Stimulated activated CD8-positive, alpha-beta memory T cell treated with anti-CD3 and anti-CD28 coated beads, Interleukin-7, amount 100 ng/mL, for 1 hour (primary cell): ENCODE data around the gene PHF5A.
A peak's percentile ranks its signal among the peaks of the same experiment; 100 is the strongest.
"Not testable (repeated sequence)": the region's sequence is repeated elsewhere in the genome, so short reads cannot be mapped to it uniquely, and the experiment has no call there.

ENCODE experiments used
- DNase-seq, 2 donors: peaks; one replicate each; pipeline ENCODE4 v3.0.0-alpha.2; 2020; ENCODE audit warnings: low read depth in 2 of 2

Gene PHF5A

GRCh38 chr22:41447435-41448188, 20.9 kb downstream of the PHF5A start:
- DNase-seq = peak; percentile 13 to 29

GRCh38 chr22:41446639-41447434, 21.7 kb downstream of the PHF5A start, which contains the start of gene TOB2:
Gene TOB2 (minus strand): TSS chr22:41446801. CDS start chr22:41437345, 9,456 bp downstream.
- DNase-seq = peak; percentile 90 to 92

DNA sequence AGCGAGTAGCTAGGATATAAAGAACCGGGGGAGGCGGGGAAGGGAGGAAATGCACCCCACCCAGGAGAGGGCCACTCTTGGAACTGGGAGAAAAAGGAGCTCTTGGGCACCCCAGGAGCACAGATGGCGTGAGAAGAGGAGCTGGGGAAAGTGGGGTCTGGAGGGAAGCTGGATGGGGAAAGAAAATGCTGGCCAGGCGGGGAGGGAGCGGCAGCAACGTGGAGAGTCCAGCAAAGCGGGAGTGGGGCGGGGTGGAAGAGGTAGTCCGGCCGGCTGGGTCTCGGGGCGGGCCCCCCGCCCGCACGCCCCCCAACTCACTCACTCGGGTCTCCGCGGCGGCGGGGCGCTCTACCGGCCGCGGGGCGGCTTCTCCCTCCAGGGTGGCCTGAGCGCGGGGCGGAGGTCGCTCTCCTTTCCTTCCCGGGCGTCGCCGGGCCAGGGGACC, 22.4 kb downstream of the PHF5A start:
- no peak for DNase-seq

DNA sequence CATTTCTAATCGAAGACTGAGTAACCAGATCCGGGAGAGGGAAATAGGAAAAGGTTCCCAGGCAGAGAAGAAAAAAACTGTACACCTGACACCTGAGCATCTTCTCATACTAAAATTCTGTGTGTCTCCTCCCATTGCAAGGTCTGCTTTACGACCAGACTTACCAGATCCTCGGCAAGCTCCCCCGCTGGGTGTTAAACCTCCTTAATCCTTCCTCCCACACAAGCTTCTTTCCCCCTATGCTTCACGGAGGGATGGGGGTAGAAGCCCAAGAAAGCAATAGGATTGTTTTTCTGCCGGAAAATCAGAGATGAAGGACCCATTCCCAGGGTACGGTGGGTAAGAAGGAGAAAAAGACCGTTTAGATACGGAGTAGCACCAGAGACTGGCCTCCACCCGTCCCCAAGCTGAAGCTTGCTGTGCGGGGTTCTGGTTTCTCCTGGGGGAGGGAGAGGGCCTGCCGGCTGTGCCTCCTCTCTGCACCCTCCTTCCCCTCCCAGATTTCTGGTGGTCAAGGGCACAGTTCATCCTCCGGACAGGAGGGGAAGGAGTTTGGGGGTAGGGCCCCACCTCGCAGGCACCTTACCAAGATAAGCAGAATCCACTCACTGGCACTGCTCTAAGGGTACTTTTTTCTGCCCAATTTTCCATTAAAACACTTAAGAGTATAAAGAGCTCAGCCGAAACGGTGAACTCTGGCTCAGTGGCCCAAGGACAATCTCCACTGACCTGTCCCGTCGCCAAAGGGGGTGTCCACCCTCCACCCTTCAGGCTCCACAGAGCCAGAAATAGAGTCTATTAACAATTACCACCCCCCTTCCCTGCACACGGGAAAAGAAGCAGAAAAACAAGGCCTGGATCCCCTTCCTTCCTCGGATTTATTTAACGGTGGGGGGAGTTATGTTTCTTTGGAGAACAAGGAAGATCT, 23.1 kb downstream of the PHF5A start:
- no peak for DNase-seq

GRCh38 chr22:41444360-41445128, 23.9 kb downstream of the PHF5A start:
- DNase-seq = peak; percentile 62 to 64

DNA sequence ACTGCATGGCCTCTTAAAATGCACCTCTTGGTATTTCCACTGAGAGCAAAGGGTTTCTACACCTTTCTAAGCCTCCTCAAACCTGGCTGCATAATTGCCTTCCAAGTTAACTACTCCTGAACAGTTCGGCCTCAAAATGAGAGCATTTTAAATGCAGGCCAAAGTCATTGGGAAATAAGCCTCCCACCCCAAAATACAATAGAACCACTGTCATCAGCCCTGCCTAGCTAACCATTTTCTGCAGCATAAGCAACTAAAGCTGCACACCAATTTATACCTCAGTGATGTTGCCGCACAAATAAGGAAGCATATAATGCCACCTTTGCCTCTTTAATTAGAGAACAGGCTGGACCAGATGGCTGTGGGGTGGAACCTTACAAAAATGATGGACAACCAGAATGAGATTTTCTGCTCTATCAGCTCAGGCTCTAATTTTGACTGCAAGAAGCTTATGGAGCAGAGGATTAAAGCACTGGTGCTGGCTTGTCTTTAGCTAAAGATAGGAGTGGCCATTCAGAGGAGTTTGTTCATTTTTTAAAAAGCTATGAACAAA, 26.2 kb downstream of the PHF5A start:
- no peak for DNase-seq

DNA sequence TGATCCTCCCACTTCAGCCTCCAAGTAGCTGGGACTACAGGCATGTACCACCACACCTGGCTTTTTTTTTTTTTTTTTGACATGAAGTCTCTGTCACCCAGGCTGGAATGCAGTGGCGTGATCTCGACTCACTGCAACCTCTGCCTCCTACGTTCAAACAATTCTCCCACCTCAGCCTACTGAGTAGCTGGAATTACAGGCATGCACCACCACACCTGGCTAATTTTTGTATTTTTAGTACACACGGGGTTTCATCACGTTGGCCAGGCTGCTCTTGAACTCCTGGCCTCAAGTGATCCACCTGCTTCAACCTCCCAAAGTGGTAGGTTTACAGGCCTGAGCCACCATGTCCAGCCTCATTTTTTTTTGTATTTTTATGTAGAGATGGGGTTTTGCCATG, 28.0 kb downstream of the PHF5A start:
- DNase-seq = not testable (repeated sequence)

- DNase-seq = no peak
Observed at GRCh38 chr22:41437198-41437597, 31.3 kb downstream of the PHF5A start.

GRCh38 chr22:41436322-41437113, 32.0 kb downstream of the PHF5A start:
- DNase-seq = no peak

DNA sequence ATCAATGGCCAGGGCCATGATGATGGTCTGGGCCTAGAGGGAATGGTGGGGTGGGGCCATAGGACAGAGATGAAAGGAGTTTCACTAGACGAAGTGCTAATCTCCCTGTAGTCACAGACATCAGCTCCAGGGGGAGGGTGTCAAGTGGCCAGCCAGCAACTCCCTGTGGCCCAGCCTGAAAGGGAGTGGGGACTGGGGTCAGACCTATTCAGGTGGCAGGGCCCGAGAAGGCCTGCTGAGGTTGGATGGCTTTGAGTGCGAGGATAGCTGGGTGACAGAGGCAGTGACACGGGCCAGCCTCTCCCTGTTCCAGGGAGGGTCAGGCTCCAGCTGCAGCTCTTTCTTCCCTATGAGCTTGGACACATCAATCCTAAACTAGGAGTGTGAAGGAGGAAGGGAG, 32.9 kb downstream of the PHF5A start:
- no peak for DNase-seq

GRCh38 chr22:41434361-41435003, 34.0 kb downstream of the PHF5A start:
- DNase-seq = not testable (repeated sequence)

GRCh38 chr22:41433480-41433879, 35.0 kb downstream of the PHF5A start:
- DNase-seq = not testable (repeated sequence)

DNA sequence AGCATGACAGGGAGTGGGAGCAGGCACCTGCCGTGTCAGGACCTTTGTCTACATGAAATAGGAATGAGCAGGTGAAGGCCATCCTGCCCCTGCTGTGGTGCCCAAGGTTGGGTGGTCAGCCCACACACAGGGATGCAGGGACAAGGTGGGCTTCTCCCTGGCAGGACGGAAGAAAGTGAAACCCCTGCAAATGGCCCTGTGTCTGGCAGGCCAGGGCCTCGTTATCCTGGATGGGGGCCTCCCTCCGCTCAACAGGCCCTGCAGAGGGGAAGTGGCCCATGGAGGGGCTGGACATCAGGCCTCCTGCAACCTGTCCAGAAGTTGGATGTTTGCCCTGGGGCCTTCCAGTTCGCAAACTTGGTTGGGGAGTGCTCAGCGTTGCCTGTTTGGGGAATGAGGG, 36.8 kb downstream of the PHF5A start:
- no peak for DNase-seq

DNA sequence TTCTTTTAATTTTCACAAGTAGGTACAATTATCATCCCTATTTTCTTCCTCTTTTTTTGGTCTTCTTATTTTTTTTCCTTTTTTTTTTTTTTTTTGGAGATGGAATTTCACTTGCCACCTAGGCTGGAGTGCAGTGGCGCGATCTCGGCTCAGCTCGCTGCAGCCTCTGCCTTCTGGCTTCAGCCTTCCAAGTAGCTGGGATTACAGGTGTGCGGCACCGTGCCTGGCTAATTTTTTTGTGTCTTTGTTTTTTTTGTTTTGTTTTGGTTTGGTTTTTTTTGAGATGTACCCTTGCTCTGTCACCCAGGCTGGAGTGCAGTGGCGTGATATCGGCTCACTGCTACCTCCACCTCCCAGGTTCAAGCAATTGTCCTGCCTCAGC, 38.5 kb downstream of the PHF5A start:
- no peak for DNase-seq

DNA sequence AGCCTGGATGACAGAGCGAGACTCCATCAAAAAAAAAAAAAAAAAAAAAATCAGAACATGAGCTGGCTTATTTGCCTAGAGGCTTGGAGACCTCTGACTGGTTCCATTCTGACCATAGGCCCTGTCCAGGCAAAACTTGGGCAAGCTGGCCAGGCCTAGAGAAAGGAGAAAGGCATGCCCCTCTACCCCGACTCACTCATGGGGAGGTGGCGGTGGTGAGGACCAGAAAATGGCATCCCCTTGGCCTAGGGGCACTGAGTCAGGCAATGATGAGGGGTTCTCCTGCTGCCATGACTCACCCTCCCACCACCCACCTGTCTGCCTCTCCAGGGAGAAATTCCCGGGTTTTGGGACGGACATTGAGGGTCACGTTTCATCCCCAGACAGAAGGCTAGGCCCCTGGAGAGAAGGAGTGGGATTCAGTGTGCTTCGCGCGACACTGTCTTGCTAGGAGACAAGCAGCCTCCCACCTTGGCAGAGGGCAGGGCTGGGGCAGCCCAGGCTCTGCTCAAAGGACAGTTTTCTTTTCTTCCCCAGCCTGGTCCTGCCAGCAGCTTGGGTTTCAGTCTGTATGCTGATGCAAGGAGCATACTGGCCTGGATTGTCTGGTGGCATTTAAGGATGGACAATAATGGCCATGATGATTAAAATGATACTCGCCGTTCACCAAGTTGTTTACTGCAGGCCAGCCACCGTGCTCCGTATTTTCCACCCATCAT, 39.1 kb downstream of the PHF5A start:
- DNase-seq = no peak

GRCh38 chr22:41425660-41426365, 42.7 kb downstream of the PHF5A start:
- no peak for DNase-seq

DNA sequence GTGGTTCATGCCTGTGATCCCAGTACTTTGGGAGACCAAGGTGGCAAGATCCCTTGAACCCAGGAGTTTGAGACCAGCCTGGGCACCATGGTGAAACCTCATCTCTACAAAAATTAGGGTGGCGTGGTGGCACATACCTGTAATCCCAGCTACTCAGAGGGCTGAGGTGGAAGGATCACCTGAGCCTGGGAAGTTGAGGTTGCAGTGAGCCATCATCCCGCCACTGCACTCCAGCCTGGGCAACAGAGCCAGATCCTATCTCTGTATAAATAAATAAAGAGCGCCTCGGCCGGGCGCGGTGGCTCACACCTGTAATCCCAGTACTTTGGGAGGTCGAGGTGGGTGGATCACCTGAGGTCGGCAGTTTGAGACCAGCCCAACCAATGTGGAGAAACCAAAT, 49.8 kb downstream of the PHF5A start:
- DNase-seq = no peak
